ENCODE results near the gene PPP1R9A. TPM values are rescaled to one million over a fixed set of nuclear protein-coding genes. Genes with fewer than 3 reads are reported as not detected.

The PPP1R9A gene
- total RNA-seq, 1 experiment from 2014 or later, result 13.5 TPM

DNA sequence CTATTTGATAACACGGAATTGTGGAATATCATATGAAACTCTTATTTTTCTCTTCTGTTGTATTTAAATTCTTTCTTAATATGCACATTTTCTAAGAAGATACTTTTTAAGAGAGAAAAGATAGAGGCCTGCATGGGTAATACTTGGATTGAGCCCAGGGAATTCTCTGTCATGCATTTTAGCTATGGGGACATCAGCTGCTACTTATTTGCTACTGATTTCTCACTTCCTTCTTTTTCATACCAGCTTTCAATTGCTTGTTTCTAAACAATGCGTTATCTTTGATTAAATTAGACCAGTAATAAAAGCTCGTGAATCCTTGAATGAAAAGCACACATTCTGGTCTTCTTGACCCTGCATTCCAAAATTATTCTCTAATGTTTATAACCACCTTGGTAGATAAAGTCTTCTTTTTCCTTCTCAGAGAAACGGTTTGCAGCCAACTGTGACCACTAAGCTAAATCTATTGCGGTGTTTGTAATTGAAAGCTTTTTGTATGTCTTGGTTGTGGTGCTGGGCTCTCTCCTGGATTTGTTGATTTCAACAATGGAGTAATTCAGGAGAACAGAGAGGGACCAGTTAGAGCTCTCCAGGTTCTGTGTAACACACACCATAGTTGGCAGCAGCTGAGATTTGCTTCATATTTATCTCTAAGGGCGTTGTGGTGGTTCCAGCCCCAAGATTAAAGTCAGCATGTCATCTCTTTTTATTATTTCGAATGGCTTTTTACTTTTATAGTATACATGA is 139.3 kb downstream of the PPP1R9A start:
- intact Hi-C loops (cut with micrococcal nuclease), result loop anchor here (10.0 kb wide), 1 partner anchor 602 kb away; no protein-coding TSS in a partner anchor
- no peaks in the 10 kb centered on the region for H3K9me3 ChIP-seq (ENCODE audit: control insufficient read depth in 1 of 2, insufficient read depth in 1 of 2, low read depth in 1 of 2, low read length in 2 of 2)
- DNase-seq (ENCODE audit: low read depth, low spot score) (no peak), ATAC-seq (no peak)
- no peaks in the 10 kb centered on the region for H4K20me1 ChIP-seq (ENCODE audit: insufficient read depth)
- no peaks in the 10 kb centered on the region; the same call in 1 of the 2 replicates for H3K9me2 ChIP-seq (ENCODE audit: insufficient read depth)
- TF ChIP-seq, protein P1, sequence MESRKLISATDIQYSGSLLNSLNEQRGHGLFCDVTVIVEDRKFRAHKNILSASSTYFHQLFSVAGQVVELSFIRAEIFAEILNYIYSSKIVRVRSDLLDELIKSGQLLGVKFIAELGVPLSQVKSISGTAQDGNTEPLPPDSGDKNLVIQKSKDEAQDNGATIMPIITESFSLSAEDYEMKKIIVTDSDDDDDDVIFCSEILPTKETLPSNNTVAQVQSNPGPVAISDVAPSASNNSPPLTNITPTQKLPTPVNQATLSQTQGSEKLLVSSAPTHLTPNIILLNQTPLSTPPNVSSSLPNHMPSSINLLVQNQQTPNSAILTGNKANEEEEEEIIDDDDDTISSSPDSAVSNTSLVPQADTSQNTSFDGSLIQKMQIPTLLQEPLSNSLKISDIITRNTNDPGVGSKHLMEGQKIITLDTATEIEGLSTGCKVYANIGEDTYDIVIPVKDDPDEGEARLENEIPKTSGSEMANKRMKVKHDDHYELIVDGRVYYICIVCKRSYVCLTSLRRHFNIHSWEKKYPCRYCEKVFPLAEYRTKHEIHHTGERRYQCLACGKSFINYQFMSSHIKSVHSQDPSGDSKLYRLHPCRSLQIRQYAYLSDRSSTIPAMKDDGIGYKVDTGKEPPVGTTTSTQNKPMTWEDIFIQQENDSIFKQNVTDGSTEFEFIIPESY (IDR thresholded peaks at IDR 0.05; ENCODE audit: extremely low read depth, insufficient replicate concordance, low read length), result no peak
- TF ChIP-seq ELF1 (IDR thresholded peaks at IDR 0.05; ENCODE audit: borderline replicate concordance, low read depth) (no peak), CBX3 (IDR thresholded peaks at IDR 0.05; ENCODE audit: low read depth) (no peak), POLR2A (IDR thresholded peaks at IDR 0.05; ENCODE audit: borderline replicate concordance, extremely low read depth, insufficient read depth, insufficient read length) (no peak), SP1 (IDR thresholded peaks at IDR 0.05; ENCODE audit: low read depth) (no peak), TCF7L2 (IDR thresholded peaks at IDR 0.05; ENCODE audit: borderline replicate concordance, extremely low read depth, insufficient read depth, insufficient read length) (no peak), RAD21 (IDR thresholded peaks at IDR 0.05; ENCODE audit: low read depth) (no peak), JUND (IDR thresholded peaks at IDR 0.05) (no peak), ZNF274 (IDR thresholded peaks at IDR 0.05; ENCODE audit: low read depth, low read length) (no peak)
- TF ChIP-seq, protein P2, sequence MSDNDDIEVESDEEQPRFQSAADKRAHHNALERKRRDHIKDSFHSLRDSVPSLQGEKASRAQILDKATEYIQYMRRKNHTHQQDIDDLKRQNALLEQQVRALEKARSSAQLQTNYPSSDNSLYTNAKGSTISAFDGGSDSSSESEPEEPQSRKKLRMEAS (IDR thresholded peaks at IDR 0.05), result no peak
- BruUV-seq (replicated peaks), result no TSS peak
- ChIA-PET CTCF (no interaction called here), RAD21 (ENCODE audit: low non-redundant PET in 1 of 2, low total read pairs in 2 of 2, uncharacterized antibody in 2 of 2, unreplicated experiment in 2 of 2) (no interaction called here), POLR2A (no interaction called here)
- H3K79me2 ChIP-seq (ENCODE audit: insufficient read depth, low read length), result no peaks in the 10 kb centered on the region
- H3K9ac ChIP-seq (ENCODE audit: low read length), result no peak overlapping the region
- no peak overlapping the region for H3K4me2 ChIP-seq (ENCODE audit: low read length)
- H3K36me3 ChIP-seq (ENCODE audit: control insufficient read depth in 1 of 2, insufficient read depth in 2 of 2, low read length in 2 of 2), result no peaks in the 10 kb centered on the region
- no peak overlapping the region for H3K27ac ChIP-seq (ENCODE audit: low read depth, low read length)
- H3K4me1 ChIP-seq (ENCODE audit: control insufficient read depth in 1 of 2, insufficient read depth in 2 of 2, low read length in 2 of 2), result no peaks in the 10 kb centered on the region
- H3K27me3 ChIP-seq (ENCODE audit: insufficient read depth, low read length), result no peaks in the 10 kb centered on the region
- H3K4me3 ChIP-seq (replicated peaks in 1 of 2; ENCODE audit: low read depth in 1 of 2, low read length in 2 of 2), result no peak overlapping the region
- H2AFZ ChIP-seq (ENCODE audit: low read depth, low read length, poor library complexity, severe bottlenecking), result no peak overlapping the region
